Measurements from ENCODE around the gene EMSY. TPM values are rescaled to one million over a fixed set of nuclear protein-coding genes. Genes with fewer than 3 reads are reported as not detected.

The EMSY gene
- total RNA-seq, 1 experiment from 2014 or later = 29.3 TPM

GRCh38 chr11:76553554-76554476, 109.0 kb downstream of the EMSY start:
- peaks cover 2 to 8% of the 10 kb centered on the region in 2 experiments; a peak in 3 of 4 replicates for H3K4me1 Mint-ChIP-seq
- no peak overlapping the region for H3K27ac Mint-ChIP-seq

More at GRCh38 chr11:76553554-76554476, 109.0 kb downstream of the EMSY start:
- peaks cover 9 to 16% of the 10 kb centered on the region in 2 experiments; a peak in 4 of 5 replicates for H3K9me3 Mint-ChIP-seq
- H3K27ac ChIP-seq (ENCODE audit: insufficient read length, low read depth, low read length) = no peak overlapping the region
- no peaks in the 10 kb centered on the region for H3K79me1 ChIP-seq (ENCODE audit: insufficient read depth, low read depth, low read length, poor library complexity, severe bottlenecking)
- no peak overlapping the region for H2BK120ac ChIP-seq (ENCODE audit: low read depth, low read length, poor library complexity, severe bottlenecking)
- no peak overlapping the region for H2BK15ac ChIP-seq (ENCODE audit: low read depth, low read length)
- H2AK5ac ChIP-seq (ENCODE audit: insufficient read length, low read length) = no peak overlapping the region
- no peaks in the 10 kb centered on the region for H3K27me3 ChIP-seq (ENCODE audit: insufficient read depth, low read length)
- no peaks in the 10 kb centered on the region for H3K9me3 ChIP-seq (ENCODE audit: control insufficient read depth, low read depth, low read length)
- no peak overlapping the region for H4K91ac ChIP-seq (ENCODE audit: insufficient read length, low read depth, low read length)
- H2AFZ ChIP-seq (ENCODE audit: low read length) = no peak overlapping the region
- no peaks in the 10 kb centered on the region for H3K4me1 ChIP-seq (ENCODE audit: insufficient read depth, low read length)
- H3K18ac ChIP-seq (ENCODE audit: insufficient read length, low read depth, low read length) = no peak overlapping the region
- no peaks in the 10 kb centered on the region for H3K79me2 ChIP-seq (ENCODE audit: insufficient read depth, low read length)
- H3T11ph ChIP-seq (ENCODE audit: low read length) = no peak overlapping the region
- no peak overlapping the region for H3K23ac ChIP-seq (ENCODE audit: insufficient read length, low read depth, low read length)
- TF ChIP-seq CTCF (conservative IDR thresholded peaks at IDR 0.05) = no peak
- no peaks in the 10 kb centered on the region for H4K20me1 ChIP-seq (ENCODE audit: control insufficient read depth, insufficient read depth, insufficient read length)
- no peak overlapping the region for H2BK12ac ChIP-seq (ENCODE audit: insufficient read length, low read depth, low read length)
- H3K4me3 Mint-ChIP-seq = no peak overlapping the region
- no peak overlapping the region for H4K5ac ChIP-seq (ENCODE audit: insufficient read length, low read depth, low read length)
- H3K36me3 Mint-ChIP-seq (ENCODE audit: insufficient read depth in 1 of 3, low read depth in 3 of 3) = peaks cover 29 to 32% (median 30%) of the 10 kb centered on the region in 3 experiments
- no peaks in the 10 kb centered on the region for H3K23me2 ChIP-seq (ENCODE audit: insufficient read length, low read depth, low read length, poor library complexity, severe bottlenecking)
- no peak overlapping the region for H3K14ac ChIP-seq (ENCODE audit: insufficient read depth, low read length)
- H3K9ac ChIP-seq (ENCODE audit: extremely low read depth, insufficient read length, low read length) = no peak overlapping the region
- peaks cover 2% of the 10 kb centered on the region; the same call in 1 of the 2 replicates for H3K27me3 Mint-ChIP-seq (ENCODE audit: low read depth)
- WGBS (ENCODE audit: extremely low coverage, insufficient read length, low lambda C conversion rate) = no CpG with 5 or more reads among the region's 8 CpGs
- DNase-seq = no peak
- H3K4ac ChIP-seq (ENCODE audit: low read depth, low read length) = no peak overlapping the region
- no peak overlapping the region for H3K4me2 ChIP-seq (ENCODE audit: insufficient read depth, insufficient read length, low read length)
- no peak overlapping the region for H2BK20ac ChIP-seq (ENCODE audit: low read depth, low read length, poor library complexity, severe bottlenecking)
- no peak overlapping the region for H2BK5ac ChIP-seq (ENCODE audit: insufficient read length, low read length)
- no peak overlapping the region for H4K8ac ChIP-seq (replicated peaks; ENCODE audit: insufficient read length, low read depth, low read length)
- H3K56ac ChIP-seq (ENCODE audit: insufficient read length, low read depth, low read length) = no peak overlapping the region

Measured in H9 (cell line).